B cell (primary cell): ENCODE measurements around the gene USP44. TPM values are rescaled to one million over a fixed set of nuclear protein-coding genes. Genes with fewer than 3 reads are reported as not detected.

ENCODE experiments used
- ATAC-seq: fragments of 200-7000 bp; cut with Tn5 transposase; one replicate; pipeline ENCODE4 v1.10.0; 2021; ENCODE audit warnings: low read depth, mild to moderate bottlenecking, moderate number of reproducible peaks, moderate library complexity
- CTCF ChIA-PET: fragments of 350-600 bp; sonication (Branson Sonifier 250); formaldehyde crosslinking; loops from one replicate; lab custom pipeline; 2021; ENCODE audit warnings: antibody characterized with exemption, inconsistent platforms; lab: Charles Lee
- POLR2A ChIA-PET: fragments of 350-600 bp; sonication (Branson Sonifier 250); formaldehyde crosslinking; loops from one replicate; lab custom pipeline; 2021; ENCODE audit warnings: antibody characterized with exemption; lab: Charles Lee
- DNase-seq: peaks from one replicate; pipeline ENCODE4 v3.0.0; 2013
- H2AFZ ChIP-seq: 2 replicates; pipeline ENCODE4 v1.6.1; 2012; ENCODE audit warnings: mild to moderate bottlenecking, low read depth, low read length; ENCODE audit not compliant: insufficient read depth, poor library complexity, severe bottlenecking
- H3K27ac ChIP-seq, 2 donors: 1 replicate in 1 of 2; 2 replicates in 1 of 2; pipeline ENCODE4 v1.5.1; 2012 to 2013; ENCODE audit warnings: low read length in 2 of 2, mild to moderate bottlenecking in 2 of 2, moderate library complexity in 1 of 2
- H3K27me3 ChIP-seq, 4 experiments: fragments of 200-600 bp in 1 of 4; sonication (generic) in 1 of 4; replicated peaks in 1 of 4; 1 replicate in 2 of 4; 2 replicates in 2 of 4; pipeline versions ENCODE4 v1.6.1 to v1.7.0; 2013 to 2016; ENCODE audit warnings: low read length in 3 of 4, mild to moderate bottlenecking in 2 of 4, mixed read lengths in 1 of 4, moderate library complexity in 1 of 4; ENCODE audit not compliant: insufficient read depth in 4 of 4, control insufficient read depth in 3 of 4; ENCODE audit errors: control extremely low read depth in 1 of 4
- H3K36me3 ChIP-seq, 2 experiments: replicated peaks in 1 of 2; 1 replicate in 1 of 2; 2 replicates in 1 of 2; pipeline versions ENCODE4 v1.6.1 to v1.7.1; 2013; ENCODE audit warnings: low read length in 1 of 2; ENCODE audit not compliant: insufficient read depth in 2 of 2, control insufficient read depth in 1 of 2; ENCODE audit errors: control extremely low read depth in 1 of 2, extremely low read depth in 1 of 2
- H3K4me1 ChIP-seq, 2 donors: fragments of 200-600 bp in 1 of 2; sonication (generic) in 1 of 2; 1 replicate in 1 of 2; 2 replicates in 1 of 2; pipeline versions ENCODE4 v1.5.1 to v1.6.1; 2013 to 2017; ENCODE audit warnings: low read length in 2 of 2; ENCODE audit not compliant: control insufficient read depth in 2 of 2, insufficient read depth in 2 of 2
- H3K4me2 ChIP-seq: replicated peaks from 2 replicates; pipeline ENCODE3; 2012; ENCODE audit warnings: mild to moderate bottlenecking, low read depth, low read length; ENCODE audit not compliant: poor library complexity, severe bottlenecking
- H3K4me3 ChIP-seq, 5 experiments: fragments of 200-600 bp in 1 of 5; sonication (generic) in 1 of 5; 1 replicate in 3 of 5; 2 replicates in 2 of 5; pipeline versions ENCODE4 v1.5.1 to v1.7.0; 2011 to 2016; ENCODE audit warnings: low read length in 4 of 5, mild to moderate bottlenecking in 4 of 5, low read depth in 2 of 5, control low read depth in 1 of 5, moderate library complexity in 1 of 5; ENCODE audit not compliant: insufficient read depth in 1 of 5; ENCODE audit errors: control extremely low read depth in 1 of 5, extremely low read depth in 1 of 5
- H3K79me2 ChIP-seq: fragments of 200-600 bp; sonication (generic); one replicate; pipeline ENCODE4 v1.6.0; 2016; ENCODE audit warnings: low read length; ENCODE audit not compliant: control insufficient read depth, insufficient read depth
- H3K9ac ChIP-seq: fragments of 200-600 bp; sonication (generic); 2 replicates; pipeline ENCODE4 v1.6.1; 2017; ENCODE audit warnings: mild to moderate bottlenecking, low read length, moderate library complexity
- H3K9me3 ChIP-seq, 3 donors: one replicate each; pipeline versions ENCODE4 v1.6.1 to v1.7.1; 2013; ENCODE audit warnings: low read length in 2 of 3; ENCODE audit not compliant: control insufficient read depth in 2 of 3, insufficient read depth in 1 of 3; ENCODE audit errors: control extremely low read depth in 1 of 3
- H4K20me1 ChIP-seq: 2 replicates; pipeline ENCODE4 v1.6.0; 2012; ENCODE audit warnings: mild to moderate bottlenecking, low read length; ENCODE audit not compliant: insufficient read depth, control insufficient read depth, poor library complexity, severe bottlenecking
- H3K27ac Mint-ChIP-seq: one replicate; pipeline ENCODE4 v1.8.0; 2021; ENCODE audit warnings: mixed read lengths
- H3K27me3 Mint-ChIP-seq: one replicate; pipeline ENCODE4 v1.8.0; 2021; ENCODE audit warnings: mixed read lengths
- H3K4me1 Mint-ChIP-seq: one replicate; pipeline ENCODE4 v1.8.0; 2021; ENCODE audit warnings: mixed read lengths
- H3K4me3 Mint-ChIP-seq: one replicate; pipeline ENCODE4 v1.8.0; 2021; ENCODE audit warnings: mixed read lengths
- H3K9me3 Mint-ChIP-seq: one replicate; pipeline ENCODE4 v1.8.0; 2022; ENCODE audit warnings: mixed read lengths; ENCODE audit not compliant: insufficient read depth
- EZH2 ChIP-seq: IDR thresholded peaks from 2 replicates; pipeline ENCODE4 v1.6.1; 2012; ENCODE audit warnings: borderline replicate concordance, low read depth, mild to moderate bottlenecking, moderate library complexity, low read length; ENCODE audit not compliant: insufficient read depth, poor library complexity, severe bottlenecking
- WGBS: methylation state at CpG from one replicate; pipeline ENCODE4 v1.1.5; 2013; ENCODE audit warnings: missing lambda C conversion rate; ENCODE audit not compliant: insufficient coverage; 5-methylcytosine and 5-hydroxymethylcytosine counted together
- intact Hi-C: fragments of 100-400 bp; cut with micrococcal nuclease; formaldehyde crosslinking; loops from one replicate; pipeline ENCODE4 v1.10.0; 2022
- polyA plus RNA-seq: library from polyadenylated mRNA; depleted of rRNA; stranded (reverse); fragments of >200 nt; gene quantifications from 2 replicates; pipeline ENCODE4 v1.2.3, GENCODE V29; 2012
- total RNA-seq, 2 donors: library from RNA; stranded (reverse); fragments of 120-200 nt in 1 of 2; gene quantifications; 1 replicate in 1 of 2; 2 replicates in 1 of 2; pipeline versions ENCODE4 v1.2.3 to v1.2.4, GENCODE V29; 2013 to 2022
- TF ChIP-seq, protein P1 (sequence below): fragments of 200-600 bp; IDR thresholded peaks from one replicate; pipeline ENCODE4 v1.8.0; 2022; ENCODE audit warnings: antibody characterized with exemption, mild to moderate bottlenecking

USP44 gene
- total and polyA plus RNA-seq, 2 donors (not counting 1 experiment from before 2014, with no cell fraction given) = 2.5 to 7.1 TPM

DNA sequence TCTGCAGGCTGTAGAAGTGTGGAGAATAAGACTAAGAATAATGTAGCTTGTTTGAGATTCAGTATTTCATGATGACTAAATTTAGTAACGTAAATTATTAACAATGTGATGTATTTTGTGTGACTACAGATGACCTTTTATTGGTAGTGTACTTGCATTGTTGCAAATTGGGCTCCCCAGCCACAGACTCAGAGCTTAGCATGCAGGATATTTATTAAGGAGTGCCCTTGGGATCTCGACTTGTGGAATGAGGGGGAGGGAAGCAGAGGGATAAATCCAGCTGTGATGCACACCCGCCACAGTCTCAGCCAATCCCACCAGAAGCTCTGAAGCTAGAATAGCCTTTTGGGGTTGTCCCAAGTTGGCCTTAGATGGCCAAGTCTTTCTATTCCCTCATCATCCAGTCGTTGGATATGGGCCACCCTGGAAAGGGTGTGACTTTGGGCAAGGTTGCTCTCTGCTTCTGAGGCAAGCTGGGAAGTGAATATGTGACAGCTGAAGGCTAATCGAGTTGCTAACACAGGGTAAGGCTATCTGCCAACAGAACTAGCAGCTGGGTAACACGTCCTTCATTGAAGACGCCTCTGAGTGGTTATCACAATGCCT, 42.1 kb upstream of the USP44 start:
- Histone ChIP-seq H3K9me3 (no peaks in the 10 kb centered on the region), H2AFZ (no peak overlapping the region), H3K4me1 (no peaks in the 10 kb centered on the region), H3K27me3 (peaks cover 0 to 11% (median 3%) of the 10 kb centered on the region in 4 experiments), H3K27ac (no peak overlapping the region), H3K4me2 (no peak overlapping the region), H3K9ac (no peak overlapping the region), H3K4me3 (no peak overlapping the region), H3K79me2 (no peaks in the 10 kb centered on the region), H4K20me1 (no peaks in the 10 kb centered on the region), H3K36me3 (no peaks in the 10 kb centered on the region)
- TF ChIP-seq, protein P1, sequence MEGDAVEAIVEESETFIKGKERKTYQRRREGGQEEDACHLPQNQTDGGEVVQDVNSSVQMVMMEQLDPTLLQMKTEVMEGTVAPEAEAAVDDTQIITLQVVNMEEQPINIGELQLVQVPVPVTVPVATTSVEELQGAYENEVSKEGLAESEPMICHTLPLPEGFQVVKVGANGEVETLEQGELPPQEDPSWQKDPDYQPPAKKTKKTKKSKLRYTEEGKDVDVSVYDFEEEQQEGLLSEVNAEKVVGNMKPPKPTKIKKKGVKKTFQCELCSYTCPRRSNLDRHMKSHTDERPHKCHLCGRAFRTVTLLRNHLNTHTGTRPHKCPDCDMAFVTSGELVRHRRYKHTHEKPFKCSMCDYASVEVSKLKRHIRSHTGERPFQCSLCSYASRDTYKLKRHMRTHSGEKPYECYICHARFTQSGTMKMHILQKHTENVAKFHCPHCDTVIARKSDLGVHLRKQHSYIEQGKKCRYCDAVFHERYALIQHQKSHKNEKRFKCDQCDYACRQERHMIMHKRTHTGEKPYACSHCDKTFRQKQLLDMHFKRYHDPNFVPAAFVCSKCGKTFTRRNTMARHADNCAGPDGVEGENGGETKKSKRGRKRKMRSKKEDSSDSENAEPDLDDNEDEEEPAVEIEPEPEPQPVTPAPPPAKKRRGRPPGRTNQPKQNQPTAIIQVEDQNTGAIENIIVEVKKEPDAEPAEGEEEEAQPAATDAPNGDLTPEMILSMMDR = no peak
- TF ChIP-seq EZH2 = no peak
- Mint-ChIP-seq H3K27me3 (peaks cover 23% of the 10 kb centered on the region), H3K9me3 (no peaks in the 10 kb centered on the region), H3K27ac (no peak overlapping the region), H3K4me3 (no peak overlapping the region), H3K4me1 (no peaks in the 10 kb centered on the region)
- ATAC-seq (no peak), DNase-seq (no peak)
- ChIA-PET CTCF (no interaction called here), POLR2A (no interaction called here)
- 74% methylated on average over 5 of the region's 7 CpGs for WGBS
- intact Hi-C loops = no loop called here

DNA sequence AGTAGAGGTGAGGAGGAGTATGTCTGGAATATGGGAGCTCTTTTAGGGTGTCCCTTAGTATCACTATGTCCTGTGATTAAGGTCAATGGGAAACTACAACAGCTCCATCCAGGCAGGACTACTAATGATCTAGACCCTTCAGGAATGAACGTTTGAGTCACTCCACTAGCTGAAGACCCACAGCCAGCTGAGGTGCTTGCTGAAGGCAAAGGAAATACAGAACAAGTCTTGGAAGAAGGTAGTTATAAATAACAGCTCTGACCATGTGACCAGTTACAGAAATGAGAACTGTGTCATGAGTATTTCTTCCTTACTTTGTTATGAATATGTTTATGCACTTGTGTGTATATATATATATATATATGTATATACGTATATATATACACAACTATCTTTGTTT, 40.5 kb upstream of the USP44 start:
- no CpG with 5 or more reads among the region's 2 CpGs for WGBS
- H3K4me3 Mint-ChIP-seq = no peak overlapping the region
- H3K9me3 Mint-ChIP-seq = no peaks in the 10 kb centered on the region
- Histone ChIP-seq H3K9ac (no peak overlapping the region), H3K36me3 (no peaks in the 10 kb centered on the region), H3K4me1 (no peaks in the 10 kb centered on the region), H2AFZ (no peak overlapping the region), H3K27ac (no peak overlapping the region), H3K27me3 (peaks cover 0 to 13% (median 5%) of the 10 kb centered on the region in 4 experiments), H3K79me2 (no peaks in the 10 kb centered on the region), H3K4me3 (no peak overlapping the region), H3K4me2 (no peak overlapping the region), H4K20me1 (no peaks in the 10 kb centered on the region), H3K9me3 (no peaks in the 10 kb centered on the region)
- no peak for ATAC-seq
- TF ChIP-seq EZH2 = no peak
- TF ChIP-seq, protein P1 = no peak
- no peaks in the 10 kb centered on the region for H3K4me1 Mint-ChIP-seq
- peaks cover 28% of the 10 kb centered on the region for H3K27me3 Mint-ChIP-seq
- no peak for DNase-seq
- H3K27ac Mint-ChIP-seq = no peak overlapping the region
- intact Hi-C loops = no loop called here
- ChIA-PET CTCF (no interaction called here), POLR2A (no interaction called here)
